Neural cell (in vitro differentiated cells): Measurements from ENCODE around the gene NRROS. TPM values are rescaled to one million over a fixed set of nuclear protein-coding genes. Genes with fewer than 3 reads are reported as not detected.
A peak's percentile ranks its signal among the peaks of the same experiment; 100 is the strongest.

Experiments used
- H2AFZ ChIP-seq: fragments of 200-600, 300-800 bp; sonication (generic), shearing (Covaris generic); 2 replicates; pipeline ENCODE4 v1.6.0; 2014; ENCODE audit warnings: low read depth, mild to moderate bottlenecking, antibody characterized with exemption, low read length, moderate library complexity
- H3F3A ChIP-seq: fragments of 200-600 bp; shearing (Covaris generic); 2 replicates; pipeline ENCODE4 v1.6.1; 2016; ENCODE audit warnings: mild to moderate bottlenecking, moderate library complexity, mixed read lengths, antibody characterized with exemption, low read length; ENCODE audit not compliant: insufficient read depth, poor library complexity, severe bottlenecking
- H3K27ac ChIP-seq: fragments of 200-600, 300-800 bp; sonication (generic), shearing (Covaris generic); 2 replicates; pipeline ENCODE4 v1.5.1; 2014; ENCODE audit warnings: mild to moderate bottlenecking, low read length, moderate library complexity
- H3K27me3 ChIP-seq: fragments of 300-800, 200-600 bp; sonication (generic), shearing (Covaris generic); 2 replicates; pipeline ENCODE4 v1.6.0; 2014; ENCODE audit warnings: mild to moderate bottlenecking, low read depth, low read length, moderate library complexity; ENCODE audit not compliant: insufficient read depth
- H3K36me3 ChIP-seq: fragments of 300-800, 200-600 bp; sonication (generic), shearing (Covaris generic); 2 replicates; pipeline ENCODE4 v1.5.1; 2014; ENCODE audit warnings: mild to moderate bottlenecking, antibody characterized with exemption, low read length, moderate library complexity; ENCODE audit not compliant: insufficient read depth
- H3K4me2 ChIP-seq: fragments of 300-800, 200-600 bp; sonication (generic), shearing (Covaris generic); 2 replicates; pipeline ENCODE4 v1.6.0; 2014; ENCODE audit warnings: mild to moderate bottlenecking, low read length
- H3K4me3 ChIP-seq: fragments of 300-800, 200-600 bp; sonication (generic), shearing (Covaris generic); 2 replicates; pipeline ENCODE4 v1.5.1; 2014; ENCODE audit warnings: mild to moderate bottlenecking, low read length, moderate library complexity
- H3K79me2 ChIP-seq: fragments of 200-600 bp; shearing (Covaris generic); replicated peaks from 2 replicates; pipeline ENCODE4 v1.6.0; 2014; ENCODE audit warnings: mild to moderate bottlenecking, low read length, moderate library complexity; ENCODE audit not compliant: insufficient read depth
- H3K9ac ChIP-seq: fragments of 300-800, 200-600 bp; sonication (generic), shearing (Covaris generic); 2 replicates; pipeline ENCODE4 v1.6.1; 2016; ENCODE audit warnings: mild to moderate bottlenecking, low read length, mixed read lengths
- H3K9me2 ChIP-seq: fragments of 200-600 bp; shearing (Covaris generic); 2 replicates; pipeline ENCODE4 v1.6.1; 2016; ENCODE audit warnings: mild to moderate bottlenecking, low read length, mixed read lengths; ENCODE audit not compliant: insufficient read depth
- H3K9me3 ChIP-seq: fragments of 200-600, 300-800 bp; sonication (generic), shearing (Covaris generic); 2 replicates; pipeline ENCODE4 v1.6.1; 2016; ENCODE audit warnings: mild to moderate bottlenecking, mixed run types, low read length, moderate library complexity, mixed read lengths
- H4K20me1 ChIP-seq: fragments of 200-600 bp; shearing (Covaris generic); 2 replicates; pipeline ENCODE4 v1.6.1; 2016; ENCODE audit warnings: mild to moderate bottlenecking, mixed run types; ENCODE audit not compliant: insufficient read depth
- CTCF ChIP-seq: fragments of 450-650 bp; IDR thresholded peaks from 2 replicates; pipeline ENCODE4 v1.5.1; 2014; ENCODE audit warnings: antibody characterized with exemption, mild to moderate bottlenecking, moderate library complexity; ENCODE audit not compliant: poor library complexity, severe bottlenecking
- EP300 ChIP-seq: fragments of 450-650 bp; conservative IDR thresholded peaks from 2 replicates; pipeline ENCODE4 v1.6.1; 2014; ENCODE audit warnings: antibody characterized with exemption, mild to moderate bottlenecking, moderate library complexity; ENCODE audit not compliant: poor library complexity, severe bottlenecking
- EZH2 ChIP-seq: fragments of 200-600, 300-800 bp; shearing (Covaris generic), sonication (generic); IDR thresholded peaks from 2 replicates; pipeline ENCODE4 v1.6.1; 2014; ENCODE audit warnings: antibody characterized with exemption, low read length, borderline replicate concordance, mild to moderate bottlenecking; ENCODE audit not compliant: insufficient read depth, poor library complexity, severe bottlenecking
- MXI1 ChIP-seq: fragments of 450-650 bp; conservative IDR thresholded peaks from 2 replicates; pipeline ENCODE4 v1.6.1; 2014; ENCODE audit warnings: antibody characterized with exemption, mild to moderate bottlenecking; ENCODE audit not compliant: poor library complexity, severe bottlenecking
- POLR2AphosphoS5 ChIP-seq: IDR thresholded peaks from 2 replicates; pipeline ENCODE4 v1.6.1; 2012
- RAD21 ChIP-seq: fragments of 450-650 bp; conservative IDR thresholded peaks from 2 replicates; pipeline ENCODE4 v1.6.1; 2014; ENCODE audit warnings: antibody characterized with exemption, mild to moderate bottlenecking, moderate library complexity
- REST ChIP-seq: IDR thresholded peaks from 2 replicates; pipeline ENCODE4 v1.6.1; 2012; ENCODE audit warnings: borderline replicate concordance
- SMC3 ChIP-seq: fragments of 450-650 bp; conservative IDR thresholded peaks from 2 replicates; pipeline ENCODE4 v1.6.1; 2014; ENCODE audit warnings: antibody characterized with exemption, mild to moderate bottlenecking, moderate library complexity; ENCODE audit not compliant: poor library complexity
- TAF1 ChIP-seq: IDR thresholded peaks from 2 replicates; pipeline ENCODE4 v1.6.1; 2012; ENCODE audit warnings: low read depth
- polyA plus RNA-seq: library from polyadenylated mRNA; depleted of rRNA; stranded (reverse); fragments of >200 nt; gene quantifications from 2 replicates; pipeline ENCODE4 v1.2.3, GENCODE V29; 2014

The NRROS gene
- polyA plus RNA-seq, 1 donor from 2014 or later = not detected

- no peak overlapping the region for H3K4me3 ChIP-seq
- H3K9me2 ChIP-seq = no peaks in the 10 kb centered on the region
- H2AFZ ChIP-seq = no peak overlapping the region
- TF ChIP-seq REST (no peak), TAF1 (no peak), RAD21 (peak; percentile 78), EZH2 (no peak), MXI1 (no peak), EP300 (no peak), CTCF (peak; percentile 83), SMC3 (peak; percentile 91), POLR2AphosphoS5 (no peak)
- no peaks in the 10 kb centered on the region for H3K79me2 ChIP-seq
- H4K20me1 ChIP-seq = no peaks in the 10 kb centered on the region
- H3F3A ChIP-seq = no peaks in the 10 kb centered on the region
- H3K4me2 ChIP-seq = no peak overlapping the region
- no peaks in the 10 kb centered on the region for H3K9me3 ChIP-seq
- no peaks in the 10 kb centered on the region for H3K27me3 ChIP-seq
- H3K9ac ChIP-seq = no peak overlapping the region
- H3K36me3 ChIP-seq = no peaks in the 10 kb centered on the region
- H3K27ac ChIP-seq = no peak overlapping the region
These were observed 45.3 kb downstream of the NRROS start for GRCh38 chr3:196684548-196685407.

- Histone ChIP-seq H3K9me3 (no peaks in the 10 kb centered on the region), H3K27ac (no peak overlapping the region), H3K4me3 (no peak overlapping the region), H3K27me3 (no peaks in the 10 kb centered on the region), H3K9ac (no peak overlapping the region), H4K20me1 (no peaks in the 10 kb centered on the region), H3F3A (no peaks in the 10 kb centered on the region), H3K9me2 (no peaks in the 10 kb centered on the region), H3K79me2 (no peaks in the 10 kb centered on the region), H3K36me3 (no peaks in the 10 kb centered on the region), H2AFZ (no peak overlapping the region), H3K4me2 (no peak overlapping the region)
- no peak for TF ChIP-seq EZH2
- no peak for TF ChIP-seq REST
- TF ChIP-seq POLR2AphosphoS5 = no peak
- no peak for TF ChIP-seq SMC3
- TF ChIP-seq CTCF = no peak
These were observed 46.9 kb downstream of the NRROS start for GRCh38 chr3:196686436-196686835.
